Activated CD4-positive, alpha-beta T cell treated with anti-CD3 and anti-CD28 coated beads, Interleukin-2, amount 50 U/mL, for 16 hours (primary cell): ENCODE results near the gene CFAP100.

ENCODE experiments used
- DNase-seq: peaks from one replicate; pipeline ENCODE4 v3.0.0-alpha.2; 2020

The CFAP100 gene

DNA sequence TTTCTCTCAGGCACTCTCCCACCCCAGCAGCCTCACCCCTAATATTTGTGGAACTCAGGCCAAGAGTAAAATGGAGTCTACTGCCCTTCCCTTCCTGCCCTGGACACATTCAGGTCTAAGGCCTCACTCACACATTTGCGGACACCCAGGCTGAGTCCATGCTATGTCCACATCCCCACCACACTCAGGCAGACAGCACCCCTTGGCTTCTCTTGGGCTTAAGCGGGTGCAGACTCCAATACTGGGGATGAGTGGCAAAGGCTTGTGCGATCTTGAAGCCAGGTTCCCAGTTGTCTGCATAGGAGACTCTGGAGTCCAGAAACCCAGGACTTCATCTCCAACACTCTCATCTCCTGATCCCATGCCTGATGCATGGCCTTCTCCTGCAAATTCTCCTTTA is 17.5 kb upstream of the CFAP100 start:
- no peak for DNase-seq

DNA sequence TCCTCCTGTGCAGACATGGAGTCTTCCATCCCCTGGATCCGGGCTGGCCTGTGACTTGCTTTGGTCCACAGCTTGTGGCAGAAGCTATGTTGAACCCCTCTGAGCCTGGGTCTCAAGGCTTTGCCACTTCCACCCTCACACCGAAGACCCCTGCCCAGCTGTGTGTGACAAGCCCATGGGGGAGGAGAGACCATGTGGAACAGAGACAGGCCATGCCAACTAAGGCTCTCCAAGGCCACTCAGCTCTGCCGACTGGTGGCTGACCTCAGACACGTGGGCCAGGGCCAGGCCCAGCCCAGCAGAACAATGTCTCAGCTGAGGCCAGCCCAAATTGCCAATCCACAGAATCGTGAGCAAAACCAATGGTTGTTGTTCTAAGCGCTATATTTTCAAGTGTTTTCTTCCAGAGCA is 16.4 kb upstream of the CFAP100 start:
- no peak for DNase-seq

DNA sequence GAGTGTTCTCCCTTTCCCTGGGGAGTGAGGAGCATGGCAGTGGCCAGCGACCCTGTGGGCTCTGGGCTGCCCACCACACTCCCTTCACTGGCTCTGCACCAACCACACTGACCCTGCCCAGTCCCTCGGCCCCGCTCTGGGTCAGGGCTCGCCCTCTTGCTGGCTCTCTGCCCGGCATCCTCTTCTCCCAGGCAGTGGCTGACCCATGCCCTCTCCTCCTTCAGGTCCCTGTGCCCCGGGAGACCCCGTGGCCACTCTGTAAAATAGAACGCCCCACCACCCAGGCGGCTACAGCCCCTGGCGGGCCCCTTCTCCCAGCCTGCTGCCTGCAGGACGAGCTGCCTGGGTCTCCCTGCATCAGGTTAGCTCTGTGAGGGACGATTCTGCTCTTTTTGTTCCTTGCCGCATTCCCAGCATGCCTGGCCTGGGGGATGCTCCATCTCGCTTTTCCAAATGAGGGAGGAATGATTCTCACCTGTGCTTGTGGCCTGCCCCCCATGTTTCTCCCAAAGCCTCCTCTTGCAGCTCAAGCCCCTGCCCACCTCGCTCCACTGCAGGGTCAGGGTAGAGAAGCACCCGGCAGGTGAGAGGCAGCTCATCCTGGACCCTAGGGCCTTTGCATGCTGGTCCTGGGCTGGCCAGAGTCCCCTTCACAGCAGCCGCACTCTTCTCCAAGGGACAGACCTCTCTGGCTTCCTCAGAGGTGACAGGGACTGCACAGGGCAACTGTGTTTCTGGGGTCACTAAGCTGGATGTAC is 14.5 kb upstream of the CFAP100 start:
- DNase-seq: no peak

DNA sequence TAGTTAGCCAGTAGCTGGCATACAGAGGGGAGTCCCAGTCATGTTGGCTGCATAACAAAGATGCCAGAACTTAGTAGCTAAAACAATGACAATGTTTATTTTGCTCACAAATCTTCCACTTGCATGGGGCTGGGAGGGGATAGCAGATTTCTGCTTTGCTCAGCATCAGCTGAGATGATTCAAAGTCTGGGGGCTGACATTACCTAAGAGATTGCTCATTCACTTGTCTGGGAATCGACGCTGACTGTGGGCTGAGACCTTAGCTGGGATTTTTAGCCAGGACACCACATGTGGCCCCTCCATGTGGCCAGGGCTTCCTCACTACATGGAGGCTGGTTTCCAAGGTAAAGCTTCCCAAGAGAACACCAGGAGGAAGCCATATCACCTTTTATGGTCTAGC is 12.7 kb upstream of the CFAP100 start:
- no peak for DNase-seq

DNA sequence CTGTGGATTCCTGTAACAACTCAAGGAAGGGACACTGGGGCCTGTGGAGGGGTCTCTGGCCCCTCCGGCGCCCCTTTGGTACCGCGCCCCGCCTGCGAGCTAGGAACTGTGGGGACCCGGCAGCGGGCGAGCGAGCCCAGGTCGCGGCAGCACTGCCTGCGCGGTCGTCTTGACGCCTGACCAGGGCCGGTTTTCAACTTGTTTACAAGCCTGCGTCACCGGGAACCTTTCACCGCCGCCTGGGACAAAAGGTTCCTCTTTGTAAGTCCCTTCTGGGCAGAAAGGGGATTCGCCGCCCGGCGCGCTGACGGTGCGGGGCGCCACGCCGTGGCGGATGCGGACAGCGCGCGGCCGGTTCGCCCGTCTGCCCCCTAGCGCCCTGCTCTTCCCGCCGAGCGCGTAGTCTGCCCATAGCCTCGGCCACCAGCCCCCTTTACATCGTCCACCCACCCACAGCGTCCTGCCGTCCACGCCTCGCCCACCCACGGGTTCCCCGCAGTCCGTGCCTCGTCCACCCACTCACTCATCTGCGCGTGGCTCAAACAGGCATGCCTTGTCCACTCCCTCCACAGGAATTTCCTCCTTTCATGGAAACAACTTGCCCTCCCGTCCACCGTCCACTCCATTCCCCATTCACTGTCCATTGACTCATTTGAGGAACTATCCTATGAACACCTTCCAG is 5.5 kb upstream of the CFAP100 start:
- peak; percentile 37 for DNase-seq

DNA sequence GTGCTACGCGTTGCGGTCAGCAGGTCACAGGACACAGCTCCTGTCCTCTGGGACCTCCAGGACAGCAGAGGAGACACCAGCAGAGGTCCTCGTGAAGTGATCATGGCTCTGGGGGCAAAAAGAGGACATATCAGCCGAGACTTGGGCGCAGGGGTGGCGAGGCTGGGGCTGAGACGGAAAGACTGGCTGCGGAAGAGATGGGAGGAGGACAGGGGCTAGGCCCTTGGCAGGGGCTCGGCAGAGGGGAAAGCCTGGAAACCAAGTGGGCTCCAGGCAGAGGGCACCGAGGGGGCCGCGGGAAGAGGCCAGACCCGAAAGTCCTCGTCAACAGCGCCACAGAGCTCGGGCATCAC is 4.9 kb upstream of the CFAP100 start:
- DNase-seq: no peak

DNA sequence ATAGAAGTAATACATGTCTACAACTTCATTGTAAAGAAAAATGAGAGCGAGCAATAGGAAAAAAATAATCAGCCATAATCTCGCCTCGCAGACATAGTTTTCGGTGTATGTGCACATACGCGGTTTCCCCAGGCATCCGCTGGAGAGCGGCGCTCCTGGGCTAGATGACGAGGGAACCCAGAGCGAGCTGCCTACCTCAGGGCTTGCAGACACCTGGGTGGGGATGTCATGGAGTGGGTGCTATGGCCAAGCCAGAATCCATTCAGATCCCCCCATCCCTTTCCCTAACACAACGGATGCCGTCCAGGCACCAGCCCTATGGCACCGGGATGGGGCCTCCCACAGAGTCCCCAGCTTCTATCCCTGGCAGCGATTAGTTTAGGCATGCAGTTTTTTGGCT is 4.5 kb upstream of the CFAP100 start:
- DNase-seq: no peak

DNA sequence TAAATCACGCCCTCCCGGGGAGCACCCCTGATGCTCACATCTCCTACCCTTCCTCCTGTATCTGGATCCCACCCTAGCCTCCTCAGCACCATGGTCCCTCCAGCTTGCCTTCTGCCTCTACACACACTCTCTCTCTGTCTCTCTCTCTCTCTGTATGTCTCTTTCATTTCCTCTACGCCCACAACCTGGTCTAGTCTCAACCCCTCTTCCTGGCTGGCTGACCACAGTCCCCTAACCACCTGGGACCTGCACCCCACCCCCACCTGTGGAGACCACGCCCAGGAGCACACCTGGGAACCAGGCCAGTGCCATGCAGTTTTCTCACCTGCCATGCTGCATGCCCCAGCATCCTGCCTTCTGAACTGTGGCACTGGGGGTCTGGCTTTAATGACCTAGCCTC is 4.0 kb upstream of the CFAP100 start:
- DNase-seq: no peak

DNA sequence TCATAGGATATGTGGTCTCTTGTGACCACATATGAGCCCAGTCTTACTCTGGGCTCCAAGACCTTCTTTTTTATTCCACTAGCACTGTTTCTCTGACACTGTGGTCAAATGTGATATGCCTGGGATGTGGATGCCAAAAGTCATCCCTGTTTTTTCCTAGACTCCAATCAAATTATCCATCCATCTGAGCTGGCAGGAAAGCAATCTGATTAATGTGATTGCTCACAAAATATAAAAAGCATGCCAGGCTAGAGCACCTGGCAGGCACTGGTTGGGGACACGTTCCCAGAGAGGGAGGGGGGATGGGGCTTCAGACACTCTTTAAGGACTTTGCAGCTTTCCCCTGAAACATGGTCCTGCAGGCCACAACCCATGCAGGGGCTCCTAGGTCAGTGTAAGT is 3.1 kb upstream of the CFAP100 start:
- no peak for DNase-seq

DNA sequence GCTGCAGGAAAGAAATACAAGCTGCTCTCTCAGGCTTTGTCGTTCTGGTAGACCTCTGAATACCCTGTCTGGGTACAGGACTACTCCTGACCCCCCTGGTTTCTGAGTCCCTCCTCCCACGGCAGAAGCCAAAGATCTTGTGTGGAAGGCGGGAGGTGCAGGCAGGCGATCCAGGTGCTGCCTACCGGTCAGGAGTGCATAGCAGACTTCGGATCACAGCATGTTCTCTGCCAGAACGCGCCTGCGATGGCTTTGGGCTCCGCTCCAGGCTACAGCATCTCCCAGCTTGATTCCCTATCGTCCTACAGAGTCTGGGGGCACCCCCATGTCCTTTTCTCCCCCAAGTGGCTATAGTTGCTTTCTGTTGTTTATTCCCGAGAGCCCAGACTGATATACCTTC is 2.5 kb upstream of the CFAP100 start:
- DNase-seq: no peak

DNA sequence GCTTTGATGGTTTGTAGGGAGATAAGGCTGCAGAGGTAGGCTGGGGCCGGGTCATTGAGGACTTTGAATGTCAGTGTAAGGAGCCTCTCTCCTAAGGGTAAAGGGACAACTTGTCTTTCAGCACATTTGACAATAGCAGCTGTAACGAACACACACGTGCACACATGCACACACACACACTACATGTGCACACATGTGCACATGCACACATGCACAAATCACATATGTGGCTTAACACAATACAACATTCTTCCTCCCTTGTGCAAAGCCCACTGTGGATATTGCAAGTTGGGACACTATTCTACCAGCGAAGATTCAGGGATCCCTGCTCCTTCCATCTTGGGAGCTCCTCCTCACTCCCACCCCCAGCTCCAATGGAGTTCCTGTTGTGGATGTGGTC is 1.1 kb upstream of the CFAP100 start:
- no peak for DNase-seq

DNA sequence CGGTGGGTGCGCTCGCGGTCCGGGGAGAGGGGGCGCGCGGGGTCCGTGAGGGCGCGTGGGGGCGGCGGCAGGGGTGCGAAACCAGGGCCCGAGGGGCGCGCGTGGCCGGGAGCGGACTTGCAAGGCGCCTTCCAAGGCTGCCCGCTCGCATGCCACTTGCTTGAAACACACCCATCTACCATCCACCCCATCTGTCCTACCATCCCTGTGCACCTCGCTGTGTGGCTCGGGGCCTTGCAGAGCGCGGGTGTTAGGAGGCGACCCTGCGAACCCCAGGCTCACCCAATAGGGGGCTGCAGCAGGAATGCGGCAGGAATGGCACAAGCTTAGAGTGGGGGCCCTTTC is 240 bp downstream of the CFAP100 start:
- no peak for DNase-seq

DNA sequence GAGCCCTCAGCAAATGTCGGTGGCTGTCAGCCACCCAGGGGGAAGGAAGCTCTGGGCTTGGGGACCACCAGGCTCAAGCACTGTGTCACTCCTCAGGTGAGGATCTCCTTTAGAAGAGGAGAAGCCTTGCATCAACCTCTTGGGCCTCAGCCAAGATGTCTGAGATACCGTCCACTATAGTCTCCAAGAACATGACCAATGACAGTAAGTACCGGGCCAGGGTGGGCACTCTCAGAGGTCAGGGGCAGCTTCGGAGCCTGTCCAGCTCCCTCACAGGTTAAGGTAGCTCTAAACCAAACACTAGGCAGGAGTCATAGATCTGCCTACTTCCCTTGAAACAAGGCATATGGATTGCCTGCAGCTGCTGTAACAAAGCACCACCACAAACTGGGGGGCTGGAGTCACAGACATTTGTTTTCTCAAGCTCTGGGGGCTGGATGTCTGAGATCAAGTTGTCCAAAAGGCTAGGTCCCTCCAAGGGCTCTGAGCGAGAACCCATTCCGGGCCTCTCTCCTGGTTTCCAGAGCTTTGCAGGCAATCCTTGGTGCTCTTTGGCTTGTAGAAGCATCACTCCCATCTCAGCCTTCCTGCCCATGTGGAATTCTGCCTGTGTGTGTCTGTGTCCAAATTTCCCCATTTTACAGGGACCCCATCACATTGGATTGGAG is 1.3 kb downstream of the CFAP100 start:
- DNase-seq: no peak

DNA sequence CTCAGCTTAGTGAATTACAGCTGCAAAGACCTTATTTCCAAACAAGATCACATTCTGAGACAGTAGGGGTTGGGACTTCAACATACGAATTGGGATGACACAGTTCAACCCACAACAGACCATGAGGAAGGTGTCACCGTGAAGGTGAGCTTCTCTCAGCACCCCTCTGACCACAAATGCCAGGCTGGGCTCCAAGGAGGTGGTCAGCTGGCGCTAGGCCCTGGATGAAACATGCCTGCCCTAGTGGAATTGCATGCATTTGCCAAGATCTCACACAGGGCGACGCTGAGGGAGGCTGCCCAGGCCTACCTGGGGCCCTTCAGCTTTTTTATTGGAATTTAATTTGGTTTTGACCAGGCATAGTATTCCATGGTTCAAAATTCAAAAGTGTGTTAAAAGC is 1.8 kb downstream of the CFAP100 start:
- DNase-seq: no peak

DNA sequence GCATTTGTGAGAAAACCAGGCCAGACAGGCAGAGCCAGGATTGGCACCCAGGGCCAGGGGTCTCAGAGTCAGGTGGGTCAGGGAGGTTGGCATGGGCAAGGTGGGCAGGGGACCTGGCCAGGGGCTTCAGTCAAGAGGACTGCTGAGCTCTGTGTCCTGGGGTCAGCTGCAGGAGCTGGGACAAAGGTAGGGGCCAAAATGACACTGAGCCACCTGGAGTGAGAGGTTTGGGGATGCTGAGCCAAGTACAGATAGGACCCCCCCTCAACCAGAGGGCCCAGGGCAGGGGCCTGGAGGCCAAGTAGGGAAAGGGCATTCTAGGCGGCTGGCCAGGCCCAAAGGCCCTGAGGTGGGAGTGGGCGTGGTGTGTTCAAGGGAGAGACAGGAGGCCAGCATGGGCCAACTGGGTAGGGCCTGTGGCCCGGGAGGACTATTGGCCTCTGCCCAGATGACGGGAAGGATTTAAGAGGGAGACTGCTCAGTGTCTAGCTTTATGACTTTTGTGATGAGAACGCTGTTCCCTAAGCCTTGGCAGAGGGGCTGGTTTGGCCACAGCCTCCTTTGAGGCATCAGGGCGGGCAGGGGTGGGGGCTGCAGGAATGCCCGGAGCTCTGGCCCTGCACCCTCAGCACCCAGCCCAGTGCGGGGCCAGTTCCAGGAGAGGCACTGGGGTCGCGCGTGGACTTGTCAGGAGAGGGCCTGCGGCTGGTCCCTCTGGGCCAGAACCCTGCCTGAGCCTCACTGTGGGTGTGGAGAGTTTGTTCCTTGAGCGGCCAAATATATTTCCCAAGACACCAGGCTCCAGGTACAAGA is 3.1 kb downstream of the CFAP100 start:
- no peak for DNase-seq

DNA sequence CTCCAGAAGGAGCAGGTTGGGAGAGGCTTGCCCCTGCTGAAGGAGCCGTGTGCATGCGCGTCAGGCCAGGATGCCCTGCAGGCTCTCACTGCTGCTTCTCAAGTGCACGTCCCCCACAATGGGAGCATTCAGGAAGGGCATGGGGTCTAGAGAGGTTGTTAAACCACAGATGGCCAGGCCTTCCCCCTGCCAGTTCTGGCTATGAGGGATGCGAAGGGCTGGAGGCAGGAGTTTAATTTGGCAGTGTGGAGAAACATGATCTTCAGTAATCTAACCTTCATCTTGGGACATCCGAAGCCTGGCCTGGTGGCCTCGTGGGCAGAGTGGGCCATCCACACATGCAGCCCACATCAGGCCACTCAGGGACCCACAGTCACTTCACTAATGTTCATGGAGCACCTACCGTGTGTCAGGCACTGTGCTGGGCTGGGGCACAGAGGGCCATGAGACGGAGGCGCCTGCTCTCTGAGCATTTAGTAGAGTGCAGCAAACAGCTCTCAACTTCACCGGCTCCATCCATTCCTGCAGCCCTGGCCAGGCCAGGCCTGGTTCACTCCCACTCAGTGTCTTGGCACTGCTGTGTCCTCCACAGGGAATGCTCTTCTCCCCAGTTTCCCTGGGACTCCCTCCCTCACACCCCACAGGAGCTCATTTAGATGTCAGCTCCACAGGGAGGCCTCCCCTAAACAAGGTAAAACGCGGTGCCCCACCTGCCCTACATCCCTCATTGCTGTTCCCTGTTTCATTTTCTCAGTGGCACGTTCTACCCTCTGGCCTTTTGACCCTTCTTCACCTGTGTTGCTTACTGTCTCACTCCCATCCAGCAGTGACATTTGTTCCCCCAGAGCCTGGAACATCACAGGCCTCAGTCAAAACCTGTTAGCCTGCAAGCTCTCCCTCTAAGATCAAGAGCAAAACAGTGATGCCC is 4.0 kb downstream of the CFAP100 start:
- DNase-seq: no peak

DNA sequence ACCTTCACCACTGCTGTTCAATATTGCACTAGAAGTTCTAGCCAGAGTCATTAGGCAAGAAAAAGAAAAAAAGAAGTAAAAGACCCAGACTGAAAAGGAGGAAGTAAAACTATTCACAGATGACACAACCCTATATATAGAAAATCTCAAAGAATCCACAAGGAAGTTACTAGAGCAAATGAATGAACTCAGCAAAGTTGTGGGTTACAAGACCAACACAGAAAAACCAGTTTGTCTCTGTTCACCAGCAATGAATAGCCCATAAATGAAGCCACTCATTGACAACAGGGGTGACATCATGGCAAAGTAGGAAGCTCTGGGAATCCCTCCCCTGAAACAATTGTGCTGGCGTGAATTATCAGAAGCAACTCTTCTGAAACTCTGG is 4.6 kb downstream of the CFAP100 start:
- no peak for DNase-seq

DNA sequence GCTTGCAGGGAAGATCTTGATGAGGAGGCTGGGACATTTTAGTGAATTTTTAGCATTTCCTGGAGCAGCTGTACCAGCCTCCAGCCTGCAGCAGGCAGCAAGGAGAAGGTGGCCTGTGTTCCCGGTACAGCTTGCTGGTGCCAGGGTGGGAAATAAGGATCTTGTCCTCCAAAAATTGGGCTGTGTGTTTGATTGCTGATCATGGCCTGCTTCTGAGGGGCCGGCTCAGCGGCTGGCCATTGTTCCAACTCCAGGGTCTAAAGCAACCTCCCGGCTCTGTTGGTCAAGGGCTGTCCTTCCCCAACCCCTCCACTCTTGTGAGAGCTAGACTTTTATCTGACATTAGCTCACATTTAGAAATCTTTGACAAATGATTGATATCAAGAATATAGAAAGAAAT is 5.0 kb downstream of the CFAP100 start:
- DNase-seq: no peak

DNA sequence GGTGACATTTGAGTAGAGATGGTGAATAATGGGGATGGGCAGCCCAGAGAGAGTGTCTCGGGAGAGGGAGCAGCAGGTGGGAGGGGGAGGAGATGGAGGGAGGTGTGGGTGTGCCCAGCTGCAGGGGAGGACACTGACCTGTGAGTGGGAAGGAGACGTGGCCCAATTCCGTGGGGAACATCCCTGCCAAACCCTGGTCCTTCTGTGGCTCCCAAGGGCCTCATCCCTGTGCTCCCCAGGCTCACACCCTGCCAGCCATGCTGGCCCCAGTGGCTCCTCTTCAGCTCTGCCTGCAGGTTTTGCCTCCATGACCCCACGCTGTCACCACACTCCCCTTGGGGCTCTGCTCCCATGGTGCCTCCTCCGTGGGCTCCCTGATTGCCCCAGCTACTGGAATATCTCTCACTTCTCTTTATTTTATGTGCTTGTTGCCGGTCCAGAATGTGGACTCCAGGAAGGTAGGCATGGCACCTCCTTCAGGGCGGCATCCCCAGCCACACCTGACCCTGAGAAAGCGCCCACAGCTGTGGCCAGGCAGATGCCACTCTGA is 7.0 kb downstream of the CFAP100 start:
- no peak for DNase-seq

DNA sequence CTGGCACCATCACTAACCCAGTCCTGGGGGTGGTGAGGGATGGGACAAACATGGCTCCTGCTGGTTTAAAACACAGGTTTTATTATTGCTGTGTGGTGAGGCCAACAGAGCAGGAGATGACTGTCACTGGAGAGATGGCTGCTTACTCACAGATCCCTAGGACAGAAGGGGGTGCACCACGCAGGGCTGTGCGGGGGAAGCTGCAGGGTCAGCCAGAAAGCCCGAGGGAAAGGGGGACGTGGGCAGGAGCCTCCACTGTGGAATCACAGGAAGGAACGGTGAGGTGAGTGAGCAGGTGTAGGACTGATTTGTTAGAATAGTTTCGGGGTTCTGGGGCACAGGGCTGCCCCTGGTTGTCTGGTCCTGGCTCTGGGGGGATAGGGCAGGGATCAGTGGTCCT is 7.5 kb downstream of the CFAP100 start:
- no peak for DNase-seq

DNA sequence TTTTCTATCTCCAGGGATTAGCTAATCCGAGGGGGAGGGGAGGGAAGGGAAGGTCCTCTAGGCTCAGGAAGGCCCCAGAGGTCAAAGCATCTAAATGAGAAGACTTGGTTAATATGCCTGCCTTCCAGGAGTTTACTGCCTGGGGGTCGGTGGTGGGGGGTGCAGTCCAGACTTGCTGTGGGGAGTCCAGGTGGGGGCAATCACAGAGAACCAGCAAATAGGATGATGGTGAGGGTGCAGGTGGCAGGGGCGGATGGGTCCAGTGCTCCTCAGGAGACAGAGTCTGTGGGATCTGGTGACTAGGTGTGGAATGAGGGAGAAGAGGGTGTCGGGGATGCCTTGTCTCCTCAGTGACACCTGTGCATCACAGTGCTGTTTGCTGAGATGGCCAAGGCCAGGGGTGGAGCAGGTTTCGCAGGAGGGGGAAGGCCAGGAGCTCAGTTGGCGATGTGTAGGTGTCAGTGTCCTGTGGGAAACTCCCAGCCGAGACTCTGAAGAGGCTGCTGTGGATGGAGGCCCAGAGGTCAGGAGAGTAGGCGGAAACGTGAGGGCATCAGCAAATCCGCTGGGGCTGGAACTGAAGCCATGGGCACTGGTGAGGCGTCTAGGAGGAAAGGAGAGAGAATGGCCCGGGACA is 8.1 kb downstream of the CFAP100 start:
- no peak for DNase-seq
